Prostate gland (tissue), 2 donors: ENCODE data around the gene TSC22D4.

Source experiments
- CTCF ChIP-seq, 4 experiments: fragments of 200-600 bp in 2 of 4; fragments of 450-650 bp in 2 of 4; sonication (generic) in 2 of 4; IDR thresholded peaks; 1 replicate in 3 of 4; 2 replicates in 1 of 4; pipeline ENCODE4 v1.5.1; 2016 to 2019; ENCODE audit warnings: antibody characterized with exemption in 4 of 4, mild to moderate bottlenecking in 2 of 4, moderate library complexity in 2 of 4
- POLR2A ChIP-seq: fragments of 450-650 bp; IDR thresholded peaks from one replicate; pipeline ENCODE4 v1.6.1; 2016; ENCODE audit warnings: antibody characterized with exemption, mild to moderate bottlenecking

GRCh38 chr7:100464210-100464660 lies 14.8 kb downstream of the TSC22D4 start, which contains the start of gene SPACDR:
- TF ChIP-seq POLR2A: no peak
- TF ChIP-seq CTCF (IDR thresholded peaks at IDR 0.05): no peak
